Common myeloid progenitor, CD34-positive (primary cell): ENCODE results near the gene MFSD8.
A peak's percentile ranks its signal among the peaks of the same experiment; 100 is the strongest.
"Not testable (repeated sequence)": the region's sequence is repeated elsewhere in the genome, so short reads cannot be mapped to it uniquely, and the experiment has no call there.

Experiments
- CTCF ChIA-PET: fragments of 350-600 bp; sonication (Branson Sonifier 250); formaldehyde crosslinking; loops from one replicate; lab custom pipeline; 2021; ENCODE audit warnings: antibody characterized with exemption; lab: Charles Lee
- POLR2A ChIA-PET: fragments of 350-600 bp; sonication (Branson Sonifier 250); formaldehyde crosslinking; loops from one replicate; lab custom pipeline; 2021; ENCODE audit warnings: antibody characterized with exemption; lab: Charles Lee
- DNase-seq, 3 donors: peaks; one replicate each; pipeline versions ENCODE4 v3.0.0 to v3.0.0-alpha.2; 2013
- H3K27ac ChIP-seq, 2 experiments: 1 replicate in 1 of 2; 2 replicates in 1 of 2; pipeline ENCODE4 v1.7.0; 2013; ENCODE audit warnings: inconsistent platforms in 2 of 2, low read length in 2 of 2, mild to moderate bottlenecking in 2 of 2, low read depth in 1 of 2, moderate library complexity in 1 of 2; ENCODE audit not compliant: severe bottlenecking in 2 of 2, insufficient read depth in 1 of 2, poor library complexity in 1 of 2
- H3K27me3 ChIP-seq, 5 experiments: replicated peaks in 2 of 5; 1 replicate in 3 of 5; 2 replicates in 2 of 5; pipeline versions ENCODE4 v1.6.1 to v1.7.0; 2013; ENCODE audit warnings: low read length in 4 of 5, mild to moderate bottlenecking in 2 of 5, moderate library complexity in 2 of 5, inconsistent platforms in 1 of 5; ENCODE audit not compliant: insufficient read depth in 5 of 5, control insufficient read depth in 4 of 5
- H3K36me3 ChIP-seq, 4 experiments: 1 replicate in 2 of 4; 2 replicates in 2 of 4; pipeline versions ENCODE4 v1.6.1 to v1.7.0; 2013; ENCODE audit warnings: low read length in 3 of 4, control low read depth in 1 of 4, mild to moderate bottlenecking in 1 of 4; ENCODE audit not compliant: control insufficient read depth in 4 of 4, insufficient read depth in 4 of 4
- H3K4me1 ChIP-seq, 4 experiments: 1 replicate in 3 of 4; 2 replicates in 1 of 4; pipeline versions ENCODE4 v1.6.1 to v1.7.1; 2013; ENCODE audit warnings: low read length in 3 of 4, mild to moderate bottlenecking in 3 of 4, control low read depth in 1 of 4, inconsistent platforms in 1 of 4, moderate library complexity in 1 of 4; ENCODE audit not compliant: control insufficient read depth in 4 of 4, insufficient read depth in 4 of 4; ENCODE audit errors: control extremely low read depth in 1 of 4
- H3K4me3 ChIP-seq, 7 experiments: 1 replicate in 4 of 7; 2 replicates in 3 of 7; pipeline versions ENCODE4 v1.5.1 to v1.7.0; 2013; ENCODE audit warnings: mild to moderate bottlenecking in 7 of 7, low read length in 6 of 7, moderate library complexity in 6 of 7, inconsistent platforms in 2 of 7, low read depth in 2 of 7, control low read depth in 1 of 7; ENCODE audit not compliant: insufficient read depth in 4 of 7, control insufficient read depth in 1 of 7; ENCODE audit errors: extremely low read depth in 1 of 7
- H3K9me3 ChIP-seq, 5 experiments: 1 replicate in 4 of 5; 2 replicates in 1 of 5; pipeline versions ENCODE4 v1.6.1 to v1.7.1; 2013; ENCODE audit warnings: low read length in 4 of 5, mild to moderate bottlenecking in 2 of 5, inconsistent platforms in 1 of 5, low read depth in 1 of 5, moderate library complexity in 1 of 5; ENCODE audit not compliant: control insufficient read depth in 4 of 5, insufficient read depth in 2 of 5; ENCODE audit errors: control extremely low read depth in 1 of 5
- WGBS: methylation state at CpG from one replicate; pipeline ENCODE4 v1.1.5; 2013; ENCODE audit not compliant: insufficient coverage; 5-methylcytosine and 5-hydroxymethylcytosine counted together

MFSD8 gene

GRCh38 chr4:127968586-127968985 is 3.6 kb upstream of the MFSD8 start:
- Histone ChIP-seq H3K27ac (peak overlapping the region in 1 of 2 experiments; percentile 49), H3K27me3 (no peaks in the 10 kb centered on the region), H3K9me3 (no peaks in the 10 kb centered on the region), H3K4me3 (no peak overlapping the region), H3K36me3 (peaks cover 3 to 10% (median 6%) of the 10 kb centered on the region in 4 experiments), H3K4me1 (peaks cover 4 to 19% (median 7%) of the 10 kb centered on the region in 4 experiments)
- WGBS = 43% methylated on average over 1 of the region's 2 CpGs
- POLR2A ChIA-PET = no interaction called here
- peak in 1 of 3 donors; percentile 10 for DNase-seq
- CTCF ChIA-PET = no interaction called here

- POLR2A ChIA-PET = interaction anchor here (0.6 to 0.7 kb wide), 2 partner anchors 82 to 94 kb away, joined by 3 read pairs; no protein-coding TSS in a partner anchor
- Histone ChIP-seq H3K27me3 (no peaks in the 10 kb centered on the region), H3K4me1 (peaks cover 4 to 19% (median 7%) of the 10 kb centered on the region in 4 experiments), H3K27ac (peak overlapping the region in 1 of 2 experiments; percentile 18), H3K9me3 (no peaks in the 10 kb centered on the region), H3K36me3 (peaks cover 3 to 6% (median 6%) of the 10 kb centered on the region in 4 experiments), H3K4me3 (no peak overlapping the region)
- no peak for DNase-seq
- no CpG with 5 or more reads among the region's 1 CpG for WGBS
- CTCF ChIA-PET = no interaction called here
Observed at GRCh38 chr4:127967141-127967775, 2.3 kb upstream of the MFSD8 start.

DNA sequence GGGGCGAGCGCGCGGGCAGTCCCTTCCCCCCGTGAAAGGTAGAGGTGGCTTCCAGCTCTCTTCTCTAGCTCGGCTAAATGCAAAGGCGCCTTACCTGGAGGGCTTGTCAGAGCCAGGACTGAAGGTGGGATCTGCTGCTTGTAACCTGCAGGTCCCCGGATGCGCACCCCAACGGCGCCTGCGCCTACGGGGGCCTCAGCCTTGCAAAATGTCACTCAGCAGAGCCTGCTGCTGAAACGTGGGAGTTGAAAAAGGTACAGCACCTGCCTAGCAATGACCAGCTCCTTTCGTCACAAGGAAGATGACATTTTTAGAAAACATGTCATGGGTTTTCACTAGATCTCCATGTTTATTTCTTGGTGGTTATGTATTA is 816 bp upstream of the MFSD8 start:
- H3K4me1 ChIP-seq = peaks cover 4 to 19% (median 7%) of the 10 kb centered on the region in 4 experiments
- WGBS = 0% methylated on average over 13 of the region's 15 CpGs
- H3K27ac ChIP-seq = peak overlapping the region; percentile 92 to 93
- DNase-seq = peak; percentile 43 to 75 (median 64)
- H3K36me3 ChIP-seq = peaks cover 0 to 6% (median 6%) of the 10 kb centered on the region in 4 experiments
- peak overlapping the region; percentile 77 to 100 (median 97) for H3K4me3 ChIP-seq
- H3K9me3 ChIP-seq = no peaks in the 10 kb centered on the region
- ChIA-PET POLR2A (interaction anchor here (0.9 to 3.4 kb wide), 3 partner anchors 95 to 323 kb away, joined by 3 to 22 read pairs (median 5); partner anchors contain the start of genes LARP1B and PGRMC2), CTCF (interaction anchor here (0.7 to 2.3 kb wide), 8 partner anchors 8 to 339 kb away, joined by 3 to 6 read pairs (median 4); partner anchors contain the start of gene LARP1B)
- H3K27me3 ChIP-seq = no peaks in the 10 kb centered on the region

- Histone ChIP-seq H3K27ac (peak overlapping the region; percentile 92 to 93), H3K4me3 (peak overlapping the region; percentile 77 to 100 (median 97)), H3K4me1 (peaks cover 4 to 19% (median 7%) of the 10 kb centered on the region in 4 experiments)
- not testable (repeated sequence) for H3K9me3 ChIP-seq, H3K36me3 ChIP-seq, DNase-seq, H3K27me3 ChIP-seq
- ChIA-PET CTCF (interaction anchor here (0.7 to 2.3 kb wide), 4 partner anchors 11 to 82 kb away, joined by 3 to 6 read pairs (median 4); no protein-coding TSS in a partner anchor), POLR2A (interaction anchor here (0.7 to 3.4 kb wide), 4 partner anchors 9 to 96 kb away, joined by 3 to 22 read pairs (median 3); partner anchors contain the start of gene LARP1B)
- 0% methylated on average over 28 of the region's 41 CpGs for WGBS
Observed at GRCh38 chr4:127964426-127965061, 429 bp downstream of the MFSD8 start.

- H3K9me3 ChIP-seq, H3K27me3 ChIP-seq, H3K36me3 ChIP-seq: not testable (repeated sequence)
- WGBS = 100% methylated on average over 7 of the region's 35 CpGs
- H3K4me1 ChIP-seq = peaks cover 4 to 19% (median 7%) of the 10 kb centered on the region in 4 experiments
- DNase-seq = peak in 1 of 3 donors; percentile 31
- ChIA-PET POLR2A (interaction anchor here (3.4 kb wide), 1 partner anchor 97 kb away, joined by 22 read pairs; the partner anchor contains the start of gene LARP1B), CTCF (interaction anchor here (1.4 to 2.3 kb wide), 3 partner anchors 11 to 82 kb away, joined by 5 to 6 read pairs (median 5); no protein-coding TSS in a partner anchor)
- peak overlapping the region in 1 of 2 experiments; percentile 92 for H3K27ac ChIP-seq
- peak overlapping the region; percentile 23 to 100 (median 95) for H3K4me3 ChIP-seq
Observed at GRCh38 chr4:127963633-127964398, 1.2 kb downstream of the MFSD8 start.

GRCh38 chr4:127959794-127960193 is 5.2 kb downstream of the MFSD8 start:
- no peak for DNase-seq
- H3K27ac ChIP-seq = no peak overlapping the region
- CTCF ChIA-PET = no interaction called here
- POLR2A ChIA-PET = no interaction called here
- H3K4me3 ChIP-seq = no peak overlapping the region
- no peaks in the 10 kb centered on the region for H3K9me3 ChIP-seq
- no peaks in the 10 kb centered on the region for H3K27me3 ChIP-seq
- no CpG with 5 or more reads among the region's 1 CpG for WGBS
- H3K4me1 ChIP-seq = no peaks in the 10 kb centered on the region
- H3K36me3 ChIP-seq = peaks cover 3 to 9% (median 6%) of the 10 kb centered on the region in 4 experiments
